GM12878 (cell line): ENCODE measurements around the gene TRAF3. TPM values are rescaled to one million over a fixed set of nuclear protein-coding genes. Genes with fewer than 3 reads are reported as not detected.

Experiments used
- ATAC-seq: fragments of 200-7000 bp; cut with Tn5 transposase; 3 replicates; pipeline ENCODE4 v1.9.1; 2020; ENCODE audit warnings: mild to moderate bottlenecking, moderate library complexity
- BruUV-seq: library from RNA; stranded (reverse); fragments of 400-500 nt; replicated peaks from 2 replicates; lab custom pipeline; 2021; lab: Mats Ljungman, UMichigan
- CTCF ChIA-PET: fragments of 300-600 bp; sonication (Branson Sonifier 250); formaldehyde crosslinking; extraction: SDS; loops from one replicate; lab custom pipeline; 2021; ENCODE audit warnings: inconsistent platforms; lab: Yijun Ruan, JAX
- POLR2A ChIA-PET: fragments of 350-600 bp; formaldehyde crosslinking; extraction: SDS; loops from one replicate; lab custom pipeline; 2021; ENCODE audit warnings: inconsistent platforms; lab: Charles Lee
- RAD21 ChIA-PET: fragments of 300-600 bp; sonication (Branson Sonifier 250); formaldehyde crosslinking; loops from one replicate; lab custom pipeline; 2023; ENCODE audit warnings: antibody characterized with exemption; ENCODE audit not compliant: unreplicated experiment; lab: Charles Lee
- SMC1A ChIA-PET: fragments of 300-600 bp; sonication (Branson Sonifier 250); formaldehyde crosslinking; loops from one replicate; lab custom pipeline; 2023; ENCODE audit not compliant: unreplicated experiment, uncharacterized antibody; lab: Charles Lee
- DNase-seq: peaks from one replicate; pipeline ENCODE4 v3.0.0-alpha.2; 2011; ENCODE audit warnings: low read depth, low spot score
- FAIRE-seq: peaks from 3 replicates; lab custom pipeline; 2011; peaks lifted over from hg19 to GRCh38; lab: Jason Lieb, UNC
- H2AFZ ChIP-seq: 2 replicates; pipeline ENCODE4 v1.6.0; 2011; ENCODE audit warnings: low read depth, low read length, control low read depth; ENCODE audit not compliant: control insufficient read depth
- H3K27ac ChIP-seq: 2 replicates; pipeline ENCODE4 v1.5.1; 2011; ENCODE audit warnings: control low read depth; ENCODE audit not compliant: control insufficient read depth, insufficient read depth
- H3K27me3 ChIP-seq, 2 experiments: replicated peaks in 1 of 2; 2 replicates each; pipeline versions ENCODE4 v1.6.0 to v1.6.1; 2011; ENCODE audit warnings: low read length in 1 of 2; ENCODE audit not compliant: control insufficient read depth in 2 of 2, insufficient read depth in 2 of 2
- H3K36me3 ChIP-seq, 2 experiments: 2 replicates each; pipeline ENCODE4 v1.5.1; 2011; ENCODE audit warnings: low read length in 1 of 2; ENCODE audit not compliant: control insufficient read depth in 2 of 2, insufficient read depth in 2 of 2
- H3K4me1 ChIP-seq: 2 replicates; pipeline ENCODE4 v1.6.1; 2011; ENCODE audit warnings: mild to moderate bottlenecking, low read length, moderate library complexity, mixed read lengths; ENCODE audit not compliant: control insufficient read depth, insufficient read depth
- H3K4me2 ChIP-seq: 2 replicates; pipeline ENCODE4 v1.6.0; 2011; ENCODE audit warnings: control low read depth; ENCODE audit not compliant: control insufficient read depth, insufficient read depth
- H3K4me3 ChIP-seq: fragments of 200-600 bp; sonication (generic); 2 replicates; pipeline ENCODE4 v1.5.1; 2016
- H3K79me2 ChIP-seq: 2 replicates; pipeline ENCODE4 v1.6.0; 2011; ENCODE audit warnings: low read length; ENCODE audit not compliant: control insufficient read depth, insufficient read depth
- H3K9ac ChIP-seq: 2 replicates; pipeline ENCODE4 v1.8.0; 2011; ENCODE audit warnings: low read length, control low read depth, mixed read lengths; ENCODE audit not compliant: control insufficient read depth, insufficient read depth
- H3K9me3 ChIP-seq: replicated peaks from 3 replicates; pipeline ENCODE4 v1.5.1; 2011; ENCODE audit warnings: mild to moderate bottlenecking, low read length; ENCODE audit not compliant: control insufficient read depth, insufficient read depth
- H4K20me1 ChIP-seq: 2 replicates; pipeline ENCODE4 v1.6.0; 2011; ENCODE audit not compliant: control insufficient read depth, insufficient read depth
- RUNX3 ChIP-seq: IDR thresholded peaks from 2 replicates; pipeline ENCODE4 v1.6.1; 2012; ENCODE audit warnings: low read length, inconsistent platforms
- WGBS: methylation state at CpG from one replicate; pipeline ENCODE4 v1.1.6; 2016; ENCODE audit warnings: low lambda C conversion rate; ENCODE audit not compliant: insufficient replicate concordance, insufficient coverage; ENCODE audit errors: missing lambda C conversion rate; 5-methylcytosine and 5-hydroxymethylcytosine counted together
- in situ Hi-C: fragments of 300-500 bp; cut with MboI; formaldehyde crosslinking; loops from 9 replicates; pipeline ENCODE4 v1.14.3; 2018; ENCODE audit warnings: mixed read lengths
- intact Hi-C: fragments of 100-400 bp; cut with micrococcal nuclease; formaldehyde crosslinking; loops from one replicate; pipeline ENCODE4 v1.14.2; 2022; ENCODE audit not compliant: unreplicated experiment
- polyA plus RNA-seq, 11 experiments: library from polyadenylated mRNA; depleted of rRNA in 4 of 11; unstranded in 6 of 11; stranded (reverse) in 5 of 11; fragments of >200 nt; fragmentation: Nextera tagmentation in 4 of 11; fragmentation: Illumina TruSeq in 1 of 11; extraction: Ambion mirVana in 4 of 11; extraction: Trizol in 1 of 11; gene quantifications; 1 replicate in 1 of 11; 2 replicates in 10 of 11; pipeline versions ENCODE4 v1.2.1 to v1.2.3, GENCODE V29; 2011 to 2016; ENCODE audit warnings: inconsistent platforms in 2 of 11, missing spikeins in 2 of 11, low read depth in 1 of 11
- total RNA-seq, 4 experiments: library from RNA; depleted of rRNA in 3 of 4; stranded (reverse); fragments of >200 nt in 3 of 4; fragmentation: Illumina TruSeq in 1 of 4; extraction: Trizol in 1 of 4; gene quantifications; 2 replicates each; pipeline versions ENCODE4 v1.2.1 to v1.2.3, GENCODE V29; 2013 to 2021
- TF ChIP-seq, protein P1 (sequence below): IDR thresholded peaks from 2 replicates; pipeline ENCODE4 v1.6.1; 2011; ENCODE audit warnings: low read depth, low read length, improper control_type of control experiment, borderline replicate concordance
- TF ChIP-seq, protein P2 (sequence below): IDR thresholded peaks from 2 replicates; pipeline ENCODE4 v1.6.1; 2012; ENCODE audit warnings: low read length, inconsistent platforms

Gene TRAF3
- total and polyA plus RNA-seq, 10 of the 15 experiments (the other 5 are each of a cell fraction or from before 2014, with no cell fraction given): 3.0 to 70.1 (median 36.5) TPM

GRCh38 chr14:102737402-102738372 is 39.6 kb upstream of the TRAF3 start:
- intact Hi-C loops (no loop called here), in situ Hi-C loops (no loop called here)
- ChIA-PET CTCF (interaction anchor here (0.6 to 1.0 kb wide), 2 partner anchors 26 to 370 kb away, joined by 3 to 4 read pairs; no protein-coding TSS in a partner anchor), RAD21 (interaction anchor here (0.7 kb wide), 1 partner anchor 42 kb away, joined by 3 read pairs; no protein-coding TSS in a partner anchor), SMC1A (interaction anchor here (0.6 to 1.1 kb wide), 2 partner anchors 20 to 213 kb away, joined by 3 read pairs; no protein-coding TSS in a partner anchor), POLR2A (no interaction called here)
- DNase-seq (no peak), ATAC-seq (peak; percentile 21; the same call in 2 of the 3 replicates), FAIRE-seq (no peak)
- no peak overlapping the region for H2AFZ ChIP-seq
- H4K20me1 ChIP-seq: no peaks in the 10 kb centered on the region; the same call in 1 of the 2 replicates
- H3K4me1 ChIP-seq: no peaks in the 10 kb centered on the region
- no peak overlapping the region for H3K9ac ChIP-seq
- no peak overlapping the region for H3K4me2 ChIP-seq
- H3K9me3 ChIP-seq: peaks cover 4% of the 10 kb centered on the region; the same call in 1 of the 3 replicates
- TF ChIP-seq, protein P1, sequence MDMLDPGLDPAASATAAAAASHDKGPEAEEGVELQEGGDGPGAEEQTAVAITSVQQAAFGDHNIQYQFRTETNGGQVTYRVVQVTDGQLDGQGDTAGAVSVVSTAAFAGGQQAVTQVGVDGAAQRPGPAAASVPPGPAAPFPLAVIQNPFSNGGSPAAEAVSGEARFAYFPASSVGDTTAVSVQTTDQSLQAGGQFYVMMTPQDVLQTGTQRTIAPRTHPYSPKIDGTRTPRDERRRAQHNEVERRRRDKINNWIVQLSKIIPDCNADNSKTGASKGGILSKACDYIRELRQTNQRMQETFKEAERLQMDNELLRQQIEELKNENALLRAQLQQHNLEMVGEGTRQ: no peak
- TF ChIP-seq, protein P2, sequence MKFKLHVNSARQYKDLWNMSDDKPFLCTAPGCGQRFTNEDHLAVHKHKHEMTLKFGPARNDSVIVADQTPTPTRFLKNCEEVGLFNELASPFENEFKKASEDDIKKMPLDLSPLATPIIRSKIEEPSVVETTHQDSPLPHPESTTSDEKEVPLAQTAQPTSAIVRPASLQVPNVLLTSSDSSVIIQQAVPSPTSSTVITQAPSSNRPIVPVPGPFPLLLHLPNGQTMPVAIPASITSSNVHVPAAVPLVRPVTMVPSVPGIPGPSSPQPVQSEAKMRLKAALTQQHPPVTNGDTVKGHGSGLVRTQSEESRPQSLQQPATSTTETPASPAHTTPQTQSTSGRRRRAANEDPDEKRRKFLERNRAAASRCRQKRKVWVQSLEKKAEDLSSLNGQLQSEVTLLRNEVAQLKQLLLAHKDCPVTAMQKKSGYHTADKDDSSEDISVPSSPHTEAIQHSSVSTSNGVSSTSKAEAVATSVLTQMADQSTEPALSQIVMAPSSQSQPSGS: no peak
- peak; percentile 40; the same call in 1 of the 2 replicates for TF ChIP-seq RUNX3
- no peak overlapping the region for H3K27ac ChIP-seq
- H3K27me3 ChIP-seq: no peaks in the 10 kb centered on the region
- H3K36me3 ChIP-seq: no peaks in the 10 kb centered on the region; a peak in 2 of 4 replicates
- H3K4me3 ChIP-seq: no peak overlapping the region
- no peaks in the 10 kb centered on the region for H3K79me2 ChIP-seq
- 93% methylated on average over 18 of the region's 18 CpGs for WGBS
- BruUV-seq: no TSS peak
